ENCODE results near the gene ERGIC1. TPM values are rescaled to one million over a fixed set of nuclear protein-coding genes. Genes with fewer than 3 reads are reported as not detected.

ERGIC1 gene
- total and polyA plus RNA-seq, 2 of the 13 experiments (the other 11 are each of a cell fraction or from before 2014, with no cell fraction given) = 78.5 to 184 TPM

- TF ChIP-seq ZSCAN20 (CRISPR knock-in tag; IDR thresholded peaks at IDR 0.05; ENCODE audit: borderline replicate concordance) = no peak
- no peak for TF ChIP-seq YEATS2 (CRISPR knock-in tag; IDR thresholded peaks at IDR 0.05; ENCODE audit: borderline replicate concordance)
- TF ChIP-seq HNF4G (IDR thresholded peaks at IDR 0.05; ENCODE audit: borderline replicate concordance, low read depth, low read length) = no peak
- TF ChIP-seq HNF4G (CRISPR knock-in tag; IDR thresholded peaks at IDR 0.05; ENCODE audit: borderline replicate concordance, low read depth) = no peak
- TF ChIP-seq AGO2 (optimal IDR thresholded peaks at IDR 0.05; ENCODE audit: low read depth, low read length) = no peak
- no peak for TF ChIP-seq ZNF292 (CRISPR knock-in tag; IDR thresholded peaks at IDR 0.05; ENCODE audit: borderline replicate concordance, low read depth)
- TF ChIP-seq PHF5A (CRISPR knock-in tag; IDR thresholded peaks at IDR 0.05; ENCODE audit: low read depth, unreplicated experiment) = no peak
- TF ChIP-seq ZNF331 (CRISPR knock-in tag; IDR thresholded peaks at IDR 0.05) = no peak
- no peak for TF ChIP-seq TBX2 (CRISPR knock-in tag; IDR thresholded peaks at IDR 0.05; ENCODE audit: borderline replicate concordance)
- no peak for TF ChIP-seq HHEX (CRISPR knock-in tag; IDR thresholded peaks at IDR 0.05)
- TF ChIP-seq ZNF562 (CRISPR knock-in tag; IDR thresholded peaks at IDR 0.05; ENCODE audit: borderline replicate concordance) = no peak
- TF ChIP-seq, protein P1, sequence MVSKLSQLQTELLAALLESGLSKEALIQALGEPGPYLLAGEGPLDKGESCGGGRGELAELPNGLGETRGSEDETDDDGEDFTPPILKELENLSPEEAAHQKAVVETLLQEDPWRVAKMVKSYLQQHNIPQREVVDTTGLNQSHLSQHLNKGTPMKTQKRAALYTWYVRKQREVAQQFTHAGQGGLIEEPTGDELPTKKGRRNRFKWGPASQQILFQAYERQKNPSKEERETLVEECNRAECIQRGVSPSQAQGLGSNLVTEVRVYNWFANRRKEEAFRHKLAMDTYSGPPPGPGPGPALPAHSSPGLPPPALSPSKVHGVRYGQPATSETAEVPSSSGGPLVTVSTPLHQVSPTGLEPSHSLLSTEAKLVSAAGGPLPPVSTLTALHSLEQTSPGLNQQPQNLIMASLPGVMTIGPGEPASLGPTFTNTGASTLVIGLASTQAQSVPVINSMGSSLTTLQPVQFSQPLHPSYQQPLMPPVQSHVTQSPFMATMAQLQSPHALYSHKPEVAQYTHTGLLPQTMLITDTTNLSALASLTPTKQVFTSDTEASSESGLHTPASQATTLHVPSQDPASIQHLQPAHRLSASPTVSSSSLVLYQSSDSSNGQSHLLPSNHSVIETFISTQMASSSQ (IDR thresholded peaks at IDR 0.05; ENCODE audit: low read depth) = no peak
- TF ChIP-seq, protein P1 (CRISPR knock-in tag; IDR thresholded peaks at IDR 0.05; ENCODE audit: borderline replicate concordance) = no peak
- no peak for TF ChIP-seq ZBTB1 (CRISPR knock-in tag; IDR thresholded peaks at IDR 0.05; ENCODE audit: borderline replicate concordance)
- no peak for TF ChIP-seq RBAK (CRISPR knock-in tag; IDR thresholded peaks at IDR 0.05)
- TF ChIP-seq ZNF710 (CRISPR knock-in tag; IDR thresholded peaks at IDR 0.05; ENCODE audit: borderline replicate concordance) = no peak
- TF ChIP-seq MTF2 (CRISPR knock-in tag; IDR thresholded peaks at IDR 0.05; ENCODE audit: borderline replicate concordance) = no peak
- TF ChIP-seq ZSCAN21 (CRISPR knock-in tag; IDR thresholded peaks at IDR 0.05; ENCODE audit: borderline replicate concordance) = no peak
- TF ChIP-seq MIXL1 (CRISPR knock-in tag; IDR thresholded peaks at IDR 0.05) = no peak
- TF ChIP-seq ZNF484 (CRISPR knock-in tag; IDR thresholded peaks at IDR 0.05; ENCODE audit: borderline replicate concordance, low read depth) = no peak
- TF ChIP-seq HBP1 (CRISPR knock-in tag; IDR thresholded peaks at IDR 0.05; ENCODE audit: low read depth) = no peak
- no peak for TF ChIP-seq IKZF4 (CRISPR knock-in tag; IDR thresholded peaks at IDR 0.05; ENCODE audit: borderline replicate concordance, low read depth, not compliant biosample characterization)
Observed at GRCh38 chr5:172904643-172905345, 70.7 kb downstream of the ERGIC1 start (continued).
